Trophoblast cell (in vitro differentiated cells and primary cell): ENCODE data around the gene POMT2.
A peak's percentile ranks its signal among the peaks of the same experiment; 100 is the strongest.

Experiments used
- DNase-seq, 2 donors: peaks; one replicate each; pipeline ENCODE4 v3.0.0-alpha.2; 2016
- H2AFZ ChIP-seq: 2 replicates; pipeline ENCODE4 v1.6.1; 2013; ENCODE audit warnings: low read length, moderate library complexity, mild to moderate bottlenecking; ENCODE audit not compliant: insufficient read depth, poor library complexity
- H2AK5ac ChIP-seq: 2 replicates; pipeline ENCODE4 v1.6.1; 2013; ENCODE audit warnings: mild to moderate bottlenecking, low read length
- H2BK120ac ChIP-seq: 2 replicates; pipeline ENCODE4 v1.6.1; 2013; ENCODE audit warnings: low read length, mild to moderate bottlenecking, moderate library complexity; ENCODE audit not compliant: insufficient read depth, poor library complexity
- H2BK12ac ChIP-seq: 2 replicates; pipeline ENCODE4 v1.6.1; 2013; ENCODE audit warnings: mild to moderate bottlenecking, low read length, moderate library complexity
- H2BK5ac ChIP-seq: 2 replicates; pipeline ENCODE4 v1.6.1; 2013; ENCODE audit warnings: low read length, low read depth, moderate library complexity, mild to moderate bottlenecking; ENCODE audit not compliant: poor library complexity
- H3K14ac ChIP-seq: 2 replicates; pipeline ENCODE4 v1.6.1; 2013; ENCODE audit warnings: mild to moderate bottlenecking, low read length
- H3K18ac ChIP-seq: 2 replicates; pipeline ENCODE4 v1.6.1; 2013; ENCODE audit warnings: mild to moderate bottlenecking, low read length
- H3K23ac ChIP-seq: 2 replicates; pipeline ENCODE4 v1.6.1; 2013; ENCODE audit warnings: low read length
- H3K27ac ChIP-seq: 2 replicates; pipeline ENCODE4 v1.5.1; 2013; ENCODE audit warnings: low read depth, mild to moderate bottlenecking, inconsistent platforms, low read length, moderate library complexity
- H3K27me3 ChIP-seq: 2 replicates; pipeline ENCODE4 v1.6.1; 2013; ENCODE audit warnings: inconsistent platforms, mild to moderate bottlenecking, low read length, moderate library complexity; ENCODE audit not compliant: insufficient read depth
- H3K36me3 ChIP-seq, 2 experiments: 1 replicate in 1 of 2; 2 replicates in 1 of 2; pipeline ENCODE4 v1.6.1; 2013; ENCODE audit warnings: low read length in 2 of 2, mild to moderate bottlenecking in 2 of 2, moderate library complexity in 1 of 2; ENCODE audit not compliant: insufficient read depth in 2 of 2, control insufficient read depth in 1 of 2
- H3K4ac ChIP-seq: 2 replicates; pipeline ENCODE4 v1.6.1; 2013; ENCODE audit warnings: low read depth, mild to moderate bottlenecking, low read length, moderate library complexity
- H3K4me1 ChIP-seq, 2 experiments: 1 replicate in 1 of 2; 2 replicates in 1 of 2; pipeline ENCODE4 v1.6.1; 2013; ENCODE audit warnings: low read length in 2 of 2, mild to moderate bottlenecking in 2 of 2, moderate library complexity in 1 of 2; ENCODE audit not compliant: insufficient read depth in 2 of 2, control insufficient read depth in 1 of 2
- H3K4me2 ChIP-seq: 2 replicates; pipeline ENCODE4 v1.6.1; 2013; ENCODE audit warnings: inconsistent platforms, mild to moderate bottlenecking, low read length, moderate library complexity
- H3K4me3 ChIP-seq: 2 replicates; pipeline ENCODE4 v1.5.1; 2013; ENCODE audit warnings: mild to moderate bottlenecking, low read depth, low read length, inconsistent platforms
- H3K79me1 ChIP-seq: one replicate; pipeline ENCODE4 v1.6.1; 2013; ENCODE audit warnings: low read length
- H3K79me2 ChIP-seq: 2 replicates; pipeline ENCODE4 v1.6.1; 2013; ENCODE audit warnings: low read length, mild to moderate bottlenecking; ENCODE audit not compliant: control insufficient read depth, insufficient read depth, poor library complexity
- H3K9ac ChIP-seq: 2 replicates; pipeline ENCODE4 v1.6.1; 2013; ENCODE audit warnings: mild to moderate bottlenecking, low read length
- H3K9me3 ChIP-seq: 2 replicates; pipeline ENCODE4 v1.6.1; 2013; ENCODE audit warnings: low read depth, mild to moderate bottlenecking, control low read depth, inconsistent platforms, low read length; ENCODE audit not compliant: insufficient read depth
- H4K12ac ChIP-seq: 2 replicates; pipeline ENCODE4 v1.6.1; 2013; ENCODE audit warnings: low read depth, mild to moderate bottlenecking, low read length, moderate library complexity
- H4K8ac ChIP-seq: 2 replicates; pipeline ENCODE4 v1.6.1; 2013; ENCODE audit warnings: low read depth, mild to moderate bottlenecking, low read length, moderate library complexity
- H4K91ac ChIP-seq: one replicate; pipeline ENCODE4 v1.6.1; 2013; ENCODE audit warnings: low read depth, mild to moderate bottlenecking, low read length, moderate library complexity
- WGBS: extraction: QIAGEN DNeasy Blood & Tissue Kit; methylation state at CpG from one replicate; pipeline ENCODE4 v1.1.7; 2013; ENCODE audit warnings: missing lambda C conversion rate; ENCODE audit not compliant: insufficient read length, insufficient coverage; ENCODE audit errors: extremely low coverage; 5-methylcytosine and 5-hydroxymethylcytosine counted together

Gene POMT2

GRCh38 chr14:77296906-77297305 lies 23.8 kb downstream of the POMT2 start:
- no peak overlapping the region for H3K27ac ChIP-seq
- no peak overlapping the region for H3K18ac ChIP-seq
- no CpG with 5 or more reads among the region's 8 CpGs for WGBS
- no peak overlapping the region for H3K14ac ChIP-seq
- H3K4me2 ChIP-seq = no peak overlapping the region
- H4K12ac ChIP-seq = no peak overlapping the region
- peaks cover 0 to 4% of the 10 kb centered on the region in 2 experiments for H3K4me1 ChIP-seq
- H3K4ac ChIP-seq = no peak overlapping the region
- no peak overlapping the region for H2AFZ ChIP-seq
- no peak overlapping the region for H2AK5ac ChIP-seq
- no peak overlapping the region for H3K9ac ChIP-seq
- no peaks in the 10 kb centered on the region for H3K9me3 ChIP-seq
- DNase-seq = no peak
- no peaks in the 10 kb centered on the region for H3K79me2 ChIP-seq
- H4K8ac ChIP-seq = no peak overlapping the region
- H2BK5ac ChIP-seq = no peak overlapping the region
- no peak overlapping the region for H3K23ac ChIP-seq
- H3K79me1 ChIP-seq = peaks cover 8% of the 10 kb centered on the region
- H2BK120ac ChIP-seq = no peak overlapping the region
- no peaks in the 10 kb centered on the region for H3K27me3 ChIP-seq
- H2BK12ac ChIP-seq = no peak overlapping the region
- peaks cover 15 to 32% of the 10 kb centered on the region in 2 experiments for H3K36me3 ChIP-seq
- H3K4me3 ChIP-seq = no peak overlapping the region
- H4K91ac ChIP-seq = no peak overlapping the region

- no peak overlapping the region for H2AFZ ChIP-seq
- no peak overlapping the region for H4K91ac ChIP-seq
- no peak overlapping the region for H3K4me2 ChIP-seq
- H3K14ac ChIP-seq = no peak overlapping the region
- no peaks in the 10 kb centered on the region for H3K27me3 ChIP-seq
- peak overlapping the region; percentile 61 for H3K18ac ChIP-seq
- H3K9me3 ChIP-seq = no peaks in the 10 kb centered on the region
- H3K27ac ChIP-seq = no peak overlapping the region
- H2BK120ac ChIP-seq = no peak overlapping the region
- no peak overlapping the region for H3K23ac ChIP-seq
- no peak overlapping the region for H4K12ac ChIP-seq
- peaks cover under 1% of the 10 kb centered on the region for H3K79me1 ChIP-seq
- no peak overlapping the region for H3K4me3 ChIP-seq
- H2BK5ac ChIP-seq = no peak overlapping the region
- peaks cover 15 to 32% of the 10 kb centered on the region in 2 experiments for H3K36me3 ChIP-seq
- no peak overlapping the region for H4K8ac ChIP-seq
- no peak overlapping the region for H3K9ac ChIP-seq
- no peak overlapping the region for H2BK12ac ChIP-seq
- WGBS = no CpG with 5 or more reads among the region's 13 CpGs
- H3K79me2 ChIP-seq = no peaks in the 10 kb centered on the region
- no peak overlapping the region for H3K4ac ChIP-seq
- H2AK5ac ChIP-seq = no peak overlapping the region
- no peak for DNase-seq
- H3K4me1 ChIP-seq = peaks cover 0 to 2% of the 10 kb centered on the region in 2 experiments
Measured at GRCh38 chr14:77296155-77296554, 24.5 kb downstream of the POMT2 start.

GRCh38 chr14:77290705-77291104 lies 30.0 kb downstream of the POMT2 start:
- no peak overlapping the region for H3K14ac ChIP-seq
- no peak overlapping the region for H4K12ac ChIP-seq
- H3K79me1 ChIP-seq = no peaks in the 10 kb centered on the region
- H2BK120ac ChIP-seq = no peak overlapping the region
- no peak overlapping the region for H2AFZ ChIP-seq
- no peak overlapping the region for H3K27ac ChIP-seq
- H3K27me3 ChIP-seq = no peaks in the 10 kb centered on the region
- peaks cover 5 to 9% of the 10 kb centered on the region in 2 experiments for H3K36me3 ChIP-seq
- no peak overlapping the region for H3K4me3 ChIP-seq
- H2AK5ac ChIP-seq = no peak overlapping the region
- peaks cover 4 to 8% of the 10 kb centered on the region in 2 experiments for H3K4me1 ChIP-seq
- H2BK12ac ChIP-seq = no peak overlapping the region
- H4K91ac ChIP-seq = no peak overlapping the region
- H3K23ac ChIP-seq = no peak overlapping the region
- H3K9me3 ChIP-seq = no peaks in the 10 kb centered on the region
- DNase-seq = peak in 1 of 2 donors; percentile 14
- no peak overlapping the region for H3K4me2 ChIP-seq
- H3K4ac ChIP-seq = no peak overlapping the region
- WGBS = no CpG with 5 or more reads among the region's 4 CpGs
- H4K8ac ChIP-seq = no peak overlapping the region
- no peak overlapping the region for H3K18ac ChIP-seq
- no peak overlapping the region for H3K9ac ChIP-seq
- no peak overlapping the region for H2BK5ac ChIP-seq
- H3K79me2 ChIP-seq = no peaks in the 10 kb centered on the region

GRCh38 chr14:77286576-77286975 lies 34.1 kb downstream of the POMT2 start:
- H3K4me3 ChIP-seq = no peak overlapping the region
- no peak overlapping the region for H3K23ac ChIP-seq
- H3K9ac ChIP-seq = no peak overlapping the region
- no peaks in the 10 kb centered on the region for H3K79me2 ChIP-seq
- H3K14ac ChIP-seq = no peak overlapping the region
- H2AFZ ChIP-seq = no peak overlapping the region
- H2AK5ac ChIP-seq = no peak overlapping the region
- peaks cover 4 to 8% of the 10 kb centered on the region in 2 experiments for H3K4me1 ChIP-seq
- no peak overlapping the region for H2BK12ac ChIP-seq
- no peak overlapping the region for H2BK5ac ChIP-seq
- no peaks in the 10 kb centered on the region for H3K79me1 ChIP-seq
- no peak overlapping the region for H4K91ac ChIP-seq
- no CpG with 5 or more reads among the region's 5 CpGs for WGBS
- no peak overlapping the region for H3K4ac ChIP-seq
- DNase-seq = no peak
- H3K27me3 ChIP-seq = no peaks in the 10 kb centered on the region
- H3K18ac ChIP-seq = no peak overlapping the region
- no peak overlapping the region for H3K4me2 ChIP-seq
- H3K9me3 ChIP-seq = no peaks in the 10 kb centered on the region
- no peak overlapping the region for H3K27ac ChIP-seq
- H3K36me3 ChIP-seq = peaks cover 9 to 37% of the 10 kb centered on the region in 2 experiments
- no peak overlapping the region for H2BK120ac ChIP-seq
- no peak overlapping the region for H4K12ac ChIP-seq
- no peak overlapping the region for H4K8ac ChIP-seq
